HepG2 (cell line): ENCODE measurements around the gene CDC37L1.

ENCODE experiments used
- ARID2 ChIP-seq: sonication (generic); formaldehyde crosslinking; IDR thresholded peaks from 2 replicates; pipeline ENCODE4 v1.8.1; 2022; ENCODE audit warnings: mild to moderate bottlenecking, missing genetic modification reagents, borderline replicate concordance
- MAX ChIP-seq: IDR thresholded peaks from 2 replicates; pipeline ENCODE4 v1.6.1; 2012; ENCODE audit warnings: inconsistent platforms
- RFX5 ChIP-seq: IDR thresholded peaks from 2 replicates; pipeline ENCODE4 v1.6.1; 2011; ENCODE audit warnings: low read depth, low read length, improper control_type of control experiment
- USF2 ChIP-seq, 2 experiments: sonication (generic) in 1 of 2; formaldehyde crosslinking in 1 of 2; IDR thresholded peaks; 2 replicates each; pipeline versions ENCODE4 v1.5.1 to v1.6.1; 2011 to 2020; ENCODE audit warnings: borderline replicate concordance in 1 of 2, low read depth in 1 of 2, low read length in 1 of 2, mild to moderate bottlenecking in 1 of 2, missing genetic modification reagents in 1 of 2, moderate library complexity in 1 of 2
- ZBTB10 ChIP-seq: sonication (generic); formaldehyde crosslinking; IDR thresholded peaks from 2 replicates; pipeline ENCODE4 v1.4.0; 2020; ENCODE audit warnings: missing genetic modification reagents, borderline replicate concordance

GRCh38 chr9:4686584-4686983, 7.2 kb downstream of the CDC37L1 start:
- no peak for TF ChIP-seq ARID2
- no peak for TF ChIP-seq MAX
- TF ChIP-seq RFX5, result no peak
- no peak for TF ChIP-seq ZBTB10 (CRISPR knock-in tag)
- TF ChIP-seq USF2 (IDR thresholded peaks at IDR 0.05; ENCODE audit: low read depth, low read length), result no peak
- TF ChIP-seq USF2 (CRISPR knock-in tag; IDR thresholded peaks at IDR 0.05; ENCODE audit: borderline replicate concordance), result no peak
